Mesodermal cell (in vitro differentiated cells): ENCODE results near the gene SERPINE1.

Experiments
- H3K27ac ChIP-seq: 2 replicates; pipeline ENCODE4 v1.7.0; 2013; ENCODE audit warnings: mild to moderate bottlenecking, low read depth, low read length, moderate library complexity; ENCODE audit not compliant: severe bottlenecking
- H3K36me3 ChIP-seq: 2 replicates; pipeline ENCODE4 v1.7.1; 2013; ENCODE audit warnings: mild to moderate bottlenecking, low read length, moderate library complexity; ENCODE audit not compliant: control insufficient read depth, insufficient read depth
- H3K4me1 ChIP-seq: one replicate; pipeline ENCODE4 v1.7.1; 2013; ENCODE audit warnings: mild to moderate bottlenecking, low read length; ENCODE audit not compliant: insufficient read depth, control insufficient read depth, poor library complexity, severe bottlenecking
- H3K4me3 ChIP-seq: 2 replicates; pipeline ENCODE4 v1.7.0; 2013; ENCODE audit warnings: low read length, control low read depth, mild to moderate bottlenecking; ENCODE audit not compliant: insufficient read depth, poor library complexity, severe bottlenecking; ENCODE audit errors: extremely low read depth
- H3K9me3 ChIP-seq: 2 replicates; pipeline ENCODE4 v1.7.1; 2013; ENCODE audit warnings: mild to moderate bottlenecking, low read length, moderate library complexity; ENCODE audit not compliant: control insufficient read depth
- WGBS, 2 experiments: methylation state at CpG; one replicate each; pipeline ENCODE4 v1.1.5; 2013; ENCODE audit warnings: missing lambda C conversion rate in 2 of 2; ENCODE audit not compliant: insufficient coverage in 2 of 2; 5-methylcytosine and 5-hydroxymethylcytosine counted together

SERPINE1 gene

DNA sequence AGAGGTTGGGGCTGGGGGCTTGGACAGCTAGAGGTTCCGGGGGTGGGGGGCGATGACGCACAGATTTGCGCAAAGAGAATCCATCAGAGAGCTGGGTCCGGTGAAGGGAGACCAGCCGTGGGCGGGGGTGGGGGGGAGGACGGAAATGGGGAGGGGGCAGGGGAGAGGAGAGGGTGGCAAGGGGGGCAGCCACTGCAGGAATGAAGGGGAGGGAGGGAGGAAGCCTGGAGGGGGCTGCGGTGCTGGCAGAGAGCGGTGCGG lies 39.7 kb downstream of the SERPINE1 start:
- Histone ChIP-seq H3K27ac (peak overlapping the region; percentile 79), H3K36me3 (peaks cover 3% of the 10 kb centered on the region), H3K4me3 (peak overlapping the region; percentile 47), H3K9me3 (no peaks in the 10 kb centered on the region), H3K4me1 (peaks cover 54% of the 10 kb centered on the region)
- 0 to 3% methylated on average over 2 to 6 of the region's 11 CpGs for WGBS, 2 experiments

DNA sequence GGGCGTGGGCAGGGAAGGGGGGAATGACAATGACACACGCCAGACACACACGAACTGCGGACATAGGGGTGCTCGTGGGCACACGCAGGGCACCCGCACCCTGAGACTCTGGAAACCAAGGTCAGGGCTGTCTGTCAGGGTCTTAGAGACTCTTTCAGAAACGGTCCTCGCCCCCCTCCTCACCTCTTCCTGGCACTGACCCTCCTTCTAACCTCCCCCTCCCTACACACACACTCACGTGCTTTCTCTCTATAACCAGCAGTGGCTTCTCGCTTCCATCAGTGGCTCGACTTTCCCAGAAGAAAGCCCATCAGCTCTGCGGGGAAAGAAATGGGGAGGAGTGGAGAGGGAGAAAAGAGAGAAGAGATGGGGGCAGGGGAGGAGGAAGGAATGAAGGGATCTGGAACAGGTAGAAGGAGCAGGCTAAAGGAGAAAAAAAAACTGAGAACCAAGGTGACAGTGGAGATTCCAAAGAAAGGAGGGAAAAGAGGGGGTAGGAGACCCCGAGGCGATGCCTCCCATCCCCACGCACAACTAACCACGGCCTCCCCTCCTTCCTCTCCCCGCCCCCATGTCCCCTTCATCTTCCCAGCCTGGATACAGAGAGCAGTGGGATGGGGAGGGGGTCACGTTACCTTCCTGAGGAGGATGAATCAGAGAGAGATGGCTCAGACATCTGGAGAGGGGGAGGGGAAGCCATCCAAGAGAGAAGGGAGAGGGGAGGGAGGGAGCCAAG lies 40.2 kb downstream of the SERPINE1 start:
- 0 to 1% methylated on average over 10 to 11 of the region's 19 CpGs for WGBS, 2 experiments
- no peaks in the 10 kb centered on the region for H3K9me3 ChIP-seq
- H3K4me1 ChIP-seq: peaks cover 53% of the 10 kb centered on the region
- H3K4me3 ChIP-seq: peak overlapping the region; percentile 47
- H3K27ac ChIP-seq: peak overlapping the region; percentile 79
- H3K36me3 ChIP-seq: no peaks in the 10 kb centered on the region

DNA sequence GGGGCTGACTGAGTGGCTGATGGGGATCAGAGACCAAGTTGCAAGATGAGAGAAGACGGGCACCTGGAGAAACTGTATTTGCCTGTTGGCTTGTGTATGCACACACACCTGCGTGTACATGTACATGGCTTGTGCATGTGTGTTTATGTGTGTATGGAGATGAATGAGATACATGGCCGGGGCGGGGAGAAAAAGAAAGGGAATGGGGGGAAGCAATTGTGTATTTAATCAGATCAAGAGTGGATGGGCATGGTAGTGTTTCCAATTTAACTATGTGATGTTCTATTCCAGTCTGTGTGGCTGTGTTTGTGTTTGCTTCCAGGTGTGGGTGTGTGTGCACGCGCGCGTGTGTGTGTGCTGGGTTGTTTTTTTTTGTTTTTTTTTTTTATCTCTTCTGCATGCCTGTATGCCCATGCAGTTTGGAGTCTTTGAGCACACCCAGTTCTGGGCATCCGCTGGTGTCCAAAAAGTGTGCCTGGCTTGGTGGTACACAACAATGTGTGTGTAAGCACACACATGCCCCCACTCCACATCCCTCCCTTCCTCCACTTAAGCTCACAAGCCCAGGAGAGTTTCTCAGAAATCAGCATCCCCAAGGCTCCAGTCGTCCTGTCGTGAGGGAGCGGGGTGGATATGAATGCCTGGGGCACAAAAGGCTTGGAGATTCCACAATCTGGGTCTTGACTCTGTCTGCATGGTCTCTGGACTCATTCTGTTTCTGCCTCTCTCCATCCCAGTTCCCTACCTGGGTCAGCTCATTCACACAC lies 40.9 kb downstream of the SERPINE1 start:
- 4 to 7% methylated on average over 5 to 7 of the region's 12 CpGs for WGBS, 2 experiments
- Histone ChIP-seq H3K27ac (no peak overlapping the region), H3K9me3 (no peaks in the 10 kb centered on the region), H3K4me1 (peaks cover 54% of the 10 kb centered on the region), H3K4me3 (peak overlapping the region; percentile 47), H3K36me3 (no peaks in the 10 kb centered on the region)

DNA sequence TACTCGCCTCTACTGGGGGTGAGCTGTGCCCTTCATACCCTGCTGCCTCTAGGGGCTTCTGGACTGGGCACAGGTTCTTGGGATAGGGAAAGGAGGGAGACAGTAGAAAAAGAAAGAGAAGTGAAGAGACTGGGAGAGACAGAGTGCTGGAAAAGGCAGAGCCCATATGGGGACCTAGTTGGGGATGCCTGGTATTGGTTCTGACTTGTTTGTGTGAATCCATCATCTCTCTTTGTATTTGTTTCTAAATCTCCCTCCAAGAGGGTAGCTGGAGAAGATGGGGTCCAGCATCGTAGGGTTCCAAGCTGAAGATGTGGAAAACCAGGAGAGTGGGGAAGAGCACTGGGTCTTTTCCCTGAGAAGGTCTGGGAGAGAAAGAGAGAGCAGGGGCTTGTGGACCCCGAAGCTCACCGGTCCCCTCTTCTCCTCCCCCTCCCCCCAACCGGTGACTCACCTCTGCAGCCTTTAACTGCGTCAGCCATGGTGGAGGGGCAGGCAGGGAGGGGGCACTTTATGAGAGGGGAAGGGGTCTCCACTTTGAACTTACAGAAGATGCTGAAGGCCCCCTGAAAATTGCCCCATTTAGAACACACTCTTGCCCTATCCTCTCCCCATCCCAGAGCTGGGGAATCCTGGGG lies 41.6 kb downstream of the SERPINE1 start:
- Histone ChIP-seq H3K9me3 (no peaks in the 10 kb centered on the region), H3K4me1 (peaks cover 61% of the 10 kb centered on the region), H3K27ac (no peak overlapping the region), H3K4me3 (no peak overlapping the region), H3K36me3 (no peaks in the 10 kb centered on the region)
- WGBS, 2 experiments: 20% methylated on average over 1 of the region's 6 CpGs; no CpG with 5 or more reads in 1 of the 2 experiments

DNA sequence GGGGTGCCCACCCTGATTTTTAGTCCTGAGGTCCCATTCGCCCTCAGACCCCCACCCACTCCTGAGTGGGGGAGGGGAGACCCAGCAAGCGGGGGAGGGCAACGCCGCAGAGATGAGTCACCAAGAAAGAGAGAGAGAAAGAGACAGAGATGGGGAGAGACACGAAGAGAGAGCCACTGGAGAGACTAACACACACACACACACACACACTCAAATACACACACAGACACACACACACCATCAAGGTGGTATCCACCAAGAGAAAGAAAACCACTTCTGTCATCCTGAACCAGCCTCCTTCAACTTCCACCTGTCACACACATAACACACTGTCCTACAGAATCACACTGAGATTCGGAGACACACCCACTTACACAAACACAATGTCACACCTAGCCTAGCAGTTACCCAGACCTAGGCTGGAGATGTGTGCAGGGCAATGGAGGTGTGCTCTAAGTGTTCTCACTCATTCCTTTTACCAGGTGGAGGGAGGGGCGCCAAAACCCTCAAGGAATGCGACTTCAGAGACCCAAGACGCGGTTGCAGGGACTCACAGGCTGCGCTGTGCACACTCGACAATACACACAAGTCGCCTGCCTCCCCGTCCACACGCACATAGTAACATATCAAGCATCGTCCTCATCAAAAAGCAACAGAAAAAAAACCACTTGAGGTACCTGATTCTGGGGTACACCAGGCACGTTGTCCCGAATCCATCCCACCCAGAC lies 42.4 kb downstream of the SERPINE1 start:
- WGBS, 2 experiments: 0% methylated on average over 6 to 9 of the region's 18 CpGs
- Histone ChIP-seq H3K36me3 (no peaks in the 10 kb centered on the region), H3K4me3 (peak overlapping the region; percentile 22), H3K27ac (no peak overlapping the region), H3K4me1 (peaks cover 61% of the 10 kb centered on the region), H3K9me3 (no peaks in the 10 kb centered on the region)

DNA sequence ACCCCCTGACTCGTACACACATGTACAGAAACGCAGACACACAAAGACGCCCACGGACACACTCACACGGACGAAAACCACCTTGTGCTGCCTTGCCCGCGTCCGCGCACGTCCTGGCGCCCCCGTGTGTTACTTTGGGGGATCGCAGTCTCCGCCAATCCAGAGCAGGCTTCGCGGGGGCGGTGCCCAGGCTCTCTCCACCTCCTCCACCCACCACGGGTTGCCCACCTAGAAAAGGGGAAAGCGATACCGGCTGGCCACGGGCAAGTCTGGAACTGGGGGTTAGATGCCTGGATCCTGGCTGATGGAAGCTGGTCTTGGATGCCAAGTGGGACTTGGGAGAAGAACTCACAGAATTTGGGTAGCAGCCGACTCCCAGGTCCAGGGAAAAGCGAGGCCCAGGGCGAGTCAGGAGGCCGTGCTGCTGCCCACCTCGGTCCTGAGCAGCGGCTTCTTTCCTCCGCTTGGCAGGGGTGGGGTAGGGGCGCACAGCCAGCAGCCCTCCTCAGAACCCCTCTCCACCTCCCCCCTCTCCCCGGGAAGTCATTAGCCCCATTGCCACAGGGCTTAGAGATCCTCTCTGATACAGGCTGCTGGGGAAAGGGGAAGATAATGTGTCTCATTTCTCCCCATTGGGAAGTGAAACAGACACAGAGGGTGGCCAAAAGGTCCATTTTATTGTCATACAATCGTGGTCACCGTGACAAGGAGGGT lies 43.1 kb downstream of the SERPINE1 start:
- Histone ChIP-seq H3K36me3 (no peaks in the 10 kb centered on the region), H3K9me3 (no peaks in the 10 kb centered on the region), H3K4me1 (peaks cover 56% of the 10 kb centered on the region), H3K4me3 (peak overlapping the region; percentile 22), H3K27ac (no peak overlapping the region)
- 1 to 2% methylated on average over 18 to 24 of the region's 33 CpGs for WGBS, 2 experiments

DNA sequence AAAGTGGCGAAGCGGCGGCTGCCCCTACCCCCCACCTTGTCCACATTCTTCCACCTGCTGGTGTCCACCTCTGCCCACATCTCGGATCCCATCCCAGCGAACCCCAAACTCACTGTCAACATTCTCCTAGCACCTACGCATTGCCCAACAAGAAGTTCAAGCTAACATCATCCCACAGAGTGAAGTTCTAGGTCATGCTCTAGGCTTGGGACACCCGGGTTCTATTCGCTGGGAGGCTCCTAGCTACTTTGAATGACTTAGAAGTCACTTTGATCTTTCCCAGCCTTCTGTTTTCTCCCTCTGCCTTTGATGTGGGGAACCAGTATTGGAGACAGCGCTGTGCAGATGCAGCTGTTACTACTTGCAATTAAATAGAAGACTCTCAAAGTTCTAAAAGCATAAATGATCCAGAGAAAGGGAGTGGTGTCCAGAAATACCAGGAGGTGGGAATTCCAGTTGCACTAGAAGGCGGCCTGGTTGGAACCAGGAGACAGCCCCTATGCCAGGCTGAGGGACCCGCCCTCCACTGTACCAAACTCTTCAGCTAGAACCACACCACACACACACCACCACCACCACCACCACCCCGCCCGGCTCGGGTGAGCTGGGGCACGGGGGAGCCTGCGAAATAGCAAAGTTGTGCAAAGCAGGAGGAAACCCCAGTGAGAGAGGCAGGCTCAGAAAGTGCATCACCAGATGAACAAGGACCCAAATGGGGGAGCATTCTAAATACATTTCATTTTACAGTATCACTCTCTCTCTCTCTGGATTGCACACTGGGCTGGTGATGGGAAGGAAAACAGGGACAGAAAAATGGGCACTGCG lies 43.9 kb downstream of the SERPINE1 start:
- no peaks in the 10 kb centered on the region for H3K36me3 ChIP-seq
- H3K27ac ChIP-seq: no peak overlapping the region
- 0 to 4% methylated on average over 10 to 11 of the region's 17 CpGs for WGBS, 2 experiments
- H3K4me3 ChIP-seq: no peak overlapping the region
- H3K4me1 ChIP-seq: peaks cover 55% of the 10 kb centered on the region
- H3K9me3 ChIP-seq: no peaks in the 10 kb centered on the region

DNA sequence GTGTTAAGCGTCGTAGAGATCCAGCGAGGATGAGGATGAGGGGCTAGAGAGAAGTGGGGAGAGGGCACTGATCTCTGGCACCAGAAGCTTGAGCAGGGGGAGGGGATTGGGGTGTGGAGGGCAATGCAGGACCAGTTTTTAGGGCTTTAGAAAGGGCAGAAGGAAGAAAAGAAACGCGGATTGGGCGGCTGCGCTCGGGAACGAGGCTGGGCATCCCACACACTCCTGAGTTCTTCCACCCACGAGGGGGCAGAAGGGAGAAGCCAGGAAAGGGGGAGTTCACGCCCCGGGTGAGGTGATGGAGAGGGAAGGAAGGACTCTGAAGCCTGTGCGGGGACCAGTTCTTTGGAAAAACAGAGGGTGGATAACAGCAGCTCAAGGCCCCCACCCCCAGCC lies 44.5 kb downstream of the SERPINE1 start:
- Histone ChIP-seq H3K27ac (no peak overlapping the region), H3K4me3 (no peak overlapping the region), H3K9me3 (no peaks in the 10 kb centered on the region), H3K4me1 (peaks cover 55% of the 10 kb centered on the region), H3K36me3 (no peaks in the 10 kb centered on the region)
- WGBS, 2 experiments: 0 to 1% methylated on average over 5 to 6 of the region's 13 CpGs

DNA sequence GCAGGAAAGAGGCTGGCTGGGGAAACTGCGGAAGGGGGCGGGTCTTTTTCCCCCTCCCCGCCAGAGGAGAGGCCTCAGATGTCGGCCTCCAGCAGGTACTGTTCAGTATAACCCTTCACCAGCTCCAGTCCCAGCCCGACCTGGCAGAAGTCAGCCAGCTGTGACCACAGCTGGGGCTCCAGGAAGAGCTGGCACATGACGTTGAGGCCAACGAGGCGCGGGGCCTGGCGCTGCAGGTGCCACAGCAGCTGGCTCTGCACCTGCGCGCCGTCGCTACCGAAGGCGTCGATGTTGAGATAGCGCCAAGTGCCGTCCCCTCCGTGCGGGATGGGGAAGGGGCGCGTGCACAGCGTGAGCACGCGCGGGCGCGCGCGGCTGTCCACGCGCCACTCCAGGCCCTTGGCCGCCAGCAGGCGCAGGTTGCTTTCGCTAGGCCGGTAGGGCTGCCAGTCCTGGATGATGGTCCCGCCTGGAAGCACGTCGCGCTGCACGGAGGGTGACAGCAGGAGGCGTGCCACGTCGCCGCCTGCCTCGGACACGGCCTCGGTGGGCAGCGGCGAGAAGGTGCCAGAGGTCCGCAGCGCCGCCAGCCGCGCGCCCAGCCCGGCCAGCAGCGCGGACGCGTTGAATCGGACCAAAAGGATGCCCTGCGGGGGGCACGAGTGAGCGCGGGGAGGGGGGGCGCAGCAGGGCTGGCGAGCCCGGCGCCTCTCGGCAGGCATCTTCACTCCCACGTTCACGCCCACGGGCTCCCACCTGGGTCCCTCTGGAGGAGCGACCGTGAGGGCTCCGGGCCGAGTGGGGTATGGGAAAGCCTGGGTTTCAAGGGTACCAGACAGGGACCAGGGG lies 45.3 kb downstream of the SERPINE1 start:
- 1% methylated on average over 68 to 72 of the region's 79 CpGs for WGBS, 2 experiments
- Histone ChIP-seq H3K36me3 (no peaks in the 10 kb centered on the region), H3K4me1 (peaks cover 53% of the 10 kb centered on the region), H3K9me3 (no peaks in the 10 kb centered on the region), H3K27ac (no peak overlapping the region), H3K4me3 (peak overlapping the region; percentile 1)
